HG03558 (cell line): Measurements from ENCODE around the gene HEATR1.
"Not testable (repeated sequence)": the region's sequence is repeated elsewhere in the genome, so short reads cannot be mapped to it uniquely, and the experiment has no call there.

Experiments used
- ATAC-seq: cut with Tn5 transposase; IDR thresholded peaks from one replicate; pipeline ENCODE4 v1.9.1; 2021; ENCODE audit warnings: moderate number of reproducible peaks; ENCODE audit not compliant: unreplicated experiment; ENCODE audit errors: extremely low read depth

HEATR1 gene

DNA sequence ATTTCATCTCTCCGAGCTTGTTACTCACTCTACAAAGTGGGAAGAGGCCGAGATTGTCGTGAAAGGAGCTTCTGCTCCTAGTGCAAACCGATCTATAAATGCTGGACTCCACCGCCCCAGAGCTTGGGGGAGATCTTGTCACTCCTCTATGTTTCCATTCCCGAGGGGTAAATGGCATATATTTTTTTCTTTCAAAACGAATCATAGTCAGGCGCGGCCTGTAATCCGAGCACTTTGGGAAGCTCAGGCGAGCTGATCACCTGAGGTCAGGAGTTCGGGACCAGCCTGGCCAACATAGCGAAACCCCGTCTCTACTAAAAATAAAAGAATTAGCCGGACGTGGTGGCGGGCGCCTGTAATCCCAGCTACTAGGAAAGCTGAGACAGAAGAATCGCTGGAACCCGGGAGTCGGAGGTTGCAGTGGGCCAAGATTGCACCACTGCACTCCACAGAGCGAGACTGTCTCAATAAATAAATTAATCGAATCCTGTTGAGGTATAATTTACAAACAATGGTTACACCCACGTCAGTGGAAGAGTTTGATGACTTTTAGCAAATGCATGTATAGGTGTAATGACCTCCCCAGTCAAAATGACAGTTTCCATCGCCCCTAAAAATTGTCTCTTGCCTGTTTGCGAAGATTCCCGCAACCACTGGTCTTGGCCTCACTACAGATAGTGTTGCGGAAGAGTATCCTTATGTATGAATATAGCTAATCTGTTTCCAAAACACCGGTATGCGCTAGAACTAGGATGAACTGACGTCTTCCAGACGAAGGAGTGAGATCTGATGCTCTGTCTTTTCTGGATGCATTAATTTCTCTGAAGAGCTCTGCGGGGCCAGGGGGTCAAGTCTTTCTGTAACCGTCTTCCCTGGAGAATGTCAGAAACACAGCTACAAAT is 840 bp upstream of the HEATR1 start:
- ATAC-seq, result no peak

DNA sequence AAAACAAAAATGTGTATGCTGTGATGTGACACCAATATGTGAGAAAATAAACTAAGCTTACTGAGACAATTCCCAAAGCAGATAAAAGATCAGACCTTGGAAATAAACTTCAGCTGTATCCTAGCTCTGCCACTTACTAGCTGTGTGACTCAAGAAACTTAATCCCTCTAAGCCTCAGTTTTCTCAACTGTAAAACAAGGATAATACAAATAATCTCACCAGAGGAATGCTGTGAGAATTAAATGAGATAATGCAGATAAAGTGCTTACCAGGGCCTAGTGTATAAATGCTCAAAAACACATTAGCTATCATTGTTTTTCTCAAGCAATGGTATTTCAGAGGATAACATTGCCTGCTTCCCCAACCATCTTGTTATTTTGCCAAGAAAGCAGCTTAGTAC is 2.1 kb downstream of the HEATR1 start:
- ATAC-seq, result no peak

DNA sequence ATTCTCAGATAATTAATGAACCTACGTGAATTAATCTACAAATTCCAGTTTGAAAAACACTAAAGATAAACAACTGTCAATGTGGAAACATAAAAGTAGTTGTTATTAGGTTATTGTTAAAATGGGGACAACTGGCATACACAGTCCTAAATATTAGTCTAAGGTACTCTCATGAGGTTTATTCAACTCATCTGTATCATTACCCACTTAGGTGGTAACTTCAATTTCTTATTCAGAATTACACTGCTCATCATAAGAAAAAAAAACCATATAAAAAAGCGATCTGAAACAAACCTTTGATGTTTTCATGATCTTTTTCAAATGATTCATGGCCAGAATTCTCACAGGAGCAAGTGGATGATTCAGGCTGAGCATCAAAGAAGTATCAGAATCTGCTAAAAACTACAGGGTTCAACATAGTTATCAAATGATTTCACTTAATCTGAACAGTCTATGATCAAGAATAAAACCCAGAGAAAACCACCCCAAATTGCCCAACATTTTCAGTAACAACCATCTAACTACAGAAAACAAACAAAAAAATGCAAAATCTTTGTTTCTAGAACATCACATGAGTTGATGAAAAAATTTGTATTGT is 13.7 kb downstream of the HEATR1 start:
- ATAC-seq, result no peak

DNA sequence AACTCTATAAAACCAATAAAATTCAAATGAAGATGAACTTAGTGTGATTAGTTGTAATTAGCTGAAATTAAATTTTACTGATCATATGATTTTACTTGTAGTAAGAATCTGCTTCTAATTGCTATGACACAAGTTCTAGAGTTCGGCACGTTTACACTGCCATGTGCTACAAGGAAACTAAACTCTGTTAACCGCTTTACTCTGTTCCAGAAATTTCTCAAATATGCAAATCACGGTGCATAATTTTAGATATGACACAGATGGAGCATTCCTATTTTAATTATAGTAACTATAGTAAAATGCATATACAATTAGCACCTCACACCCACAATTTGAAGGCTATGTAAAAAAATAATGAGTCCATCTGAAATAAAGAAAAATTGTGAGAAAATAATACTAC is 14.8 kb downstream of the HEATR1 start:
- ATAC-seq, result no peak

DNA sequence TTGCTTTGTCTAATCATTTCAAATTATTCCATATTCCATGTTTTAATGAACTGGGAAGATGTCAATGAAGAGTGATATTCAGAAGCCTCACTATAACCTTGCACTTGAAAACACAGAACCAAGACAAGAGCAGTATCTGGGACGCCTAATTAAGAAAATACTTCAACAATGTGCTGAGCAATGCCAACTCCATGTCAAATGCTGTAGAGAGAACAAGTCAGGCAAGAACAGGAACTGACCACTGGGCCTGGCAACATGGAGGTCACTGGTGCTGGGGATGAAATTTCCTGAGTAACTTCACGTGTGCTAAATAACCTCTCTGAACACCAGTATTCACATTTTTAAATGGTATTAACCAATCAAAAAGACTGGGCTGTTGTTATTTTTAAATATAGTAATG is 22.8 kb downstream of the HEATR1 start:
- ATAC-seq, result no peak

DNA sequence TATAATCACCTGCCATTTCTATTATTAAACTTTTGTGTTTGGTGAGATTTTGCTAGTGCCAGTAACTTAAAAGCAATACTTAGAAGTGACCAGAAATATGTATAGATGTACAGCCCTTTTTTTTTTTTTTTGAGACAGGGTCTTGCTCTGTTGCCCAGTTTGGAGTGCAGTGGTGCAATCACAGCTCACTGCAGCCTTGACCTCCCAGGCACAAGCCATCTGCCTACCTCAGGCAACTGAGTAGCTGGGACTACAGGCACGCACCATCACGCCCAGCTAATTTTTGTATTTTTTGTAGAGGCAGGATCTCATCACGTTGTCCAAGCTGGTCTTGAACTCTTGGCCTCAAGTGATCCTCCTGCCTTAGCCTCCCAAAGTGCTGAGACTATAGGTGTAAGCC is 23.9 kb downstream of the HEATR1 start:
- ATAC-seq, result not testable (repeated sequence)

DNA sequence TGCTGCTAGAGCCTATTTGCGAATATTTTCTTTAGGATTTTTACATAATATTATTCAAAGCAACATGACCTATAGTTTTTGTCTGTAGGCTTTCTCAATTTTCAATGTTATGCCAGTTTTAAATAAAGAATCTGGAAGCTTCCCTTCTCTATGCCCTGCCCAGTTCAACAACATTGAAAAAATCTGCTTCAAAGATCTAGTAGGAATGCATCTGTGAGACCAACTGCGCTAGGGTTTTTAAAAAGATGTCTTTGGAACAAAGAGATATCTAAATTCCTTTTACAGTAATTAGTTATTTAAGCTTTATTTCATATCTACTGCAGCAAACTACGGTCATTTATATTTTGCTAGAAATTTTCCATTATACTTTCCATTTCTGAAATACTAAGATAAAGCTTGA is 25.7 kb downstream of the HEATR1 start:
- ATAC-seq, result no peak

DNA sequence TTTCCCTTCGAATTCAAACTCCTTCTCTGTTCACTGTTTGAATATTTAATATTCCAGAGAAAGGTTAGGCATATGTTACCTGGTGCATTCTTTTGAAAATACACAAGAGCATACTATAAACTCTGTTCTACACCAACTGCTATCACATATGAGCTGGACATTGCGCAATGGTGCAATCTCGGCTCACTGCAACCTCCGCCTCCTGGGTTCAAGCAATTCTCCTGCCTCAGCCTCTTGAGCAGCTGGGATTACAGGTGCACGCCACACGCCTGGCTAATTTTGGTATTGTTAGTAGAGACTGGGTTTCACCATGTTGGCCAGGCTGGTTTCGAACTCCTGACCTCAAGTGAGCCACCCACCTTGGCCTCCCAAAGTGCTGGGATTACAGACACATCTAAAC is 27.3 kb downstream of the HEATR1 start:
- not testable (repeated sequence) for ATAC-seq

DNA sequence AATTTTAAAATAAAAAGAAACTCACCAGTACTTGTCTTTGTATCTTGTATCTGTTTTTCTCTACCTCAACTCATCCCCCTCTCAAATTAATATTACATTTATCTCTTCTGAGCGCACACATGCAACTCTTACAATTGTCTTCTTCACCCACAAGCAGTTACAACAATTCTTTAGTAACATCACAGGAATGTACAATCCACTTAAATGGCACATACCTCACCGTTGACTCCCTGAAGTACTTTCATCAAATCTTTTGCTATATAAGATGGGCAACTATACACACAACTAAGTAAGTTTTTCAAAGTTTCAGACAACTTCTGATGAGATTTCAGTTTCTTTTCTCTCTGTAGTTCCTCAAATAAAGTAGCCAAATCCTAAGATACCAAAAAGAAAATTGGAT is 28.3 kb downstream of the HEATR1 start:
- no peak for ATAC-seq

DNA sequence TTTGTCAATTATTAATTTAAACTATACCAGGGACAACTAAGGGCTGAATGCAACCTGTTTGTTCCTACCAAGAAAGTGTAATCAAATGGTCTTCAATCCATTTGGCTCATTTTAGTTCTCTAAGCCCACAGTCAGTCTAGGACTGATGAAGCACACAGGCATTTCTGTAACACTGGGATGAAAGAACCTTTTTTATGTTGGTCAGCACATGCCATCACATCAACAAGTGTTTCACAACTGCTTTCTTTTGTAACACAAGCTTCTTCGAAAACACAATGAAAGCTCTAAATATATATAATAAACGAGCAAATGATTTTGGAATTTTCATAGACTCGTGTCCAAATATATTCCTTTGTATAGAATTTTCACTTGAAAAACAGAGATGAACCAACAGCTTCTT is 28.8 kb downstream of the HEATR1 start:
- ATAC-seq, result no peak

DNA sequence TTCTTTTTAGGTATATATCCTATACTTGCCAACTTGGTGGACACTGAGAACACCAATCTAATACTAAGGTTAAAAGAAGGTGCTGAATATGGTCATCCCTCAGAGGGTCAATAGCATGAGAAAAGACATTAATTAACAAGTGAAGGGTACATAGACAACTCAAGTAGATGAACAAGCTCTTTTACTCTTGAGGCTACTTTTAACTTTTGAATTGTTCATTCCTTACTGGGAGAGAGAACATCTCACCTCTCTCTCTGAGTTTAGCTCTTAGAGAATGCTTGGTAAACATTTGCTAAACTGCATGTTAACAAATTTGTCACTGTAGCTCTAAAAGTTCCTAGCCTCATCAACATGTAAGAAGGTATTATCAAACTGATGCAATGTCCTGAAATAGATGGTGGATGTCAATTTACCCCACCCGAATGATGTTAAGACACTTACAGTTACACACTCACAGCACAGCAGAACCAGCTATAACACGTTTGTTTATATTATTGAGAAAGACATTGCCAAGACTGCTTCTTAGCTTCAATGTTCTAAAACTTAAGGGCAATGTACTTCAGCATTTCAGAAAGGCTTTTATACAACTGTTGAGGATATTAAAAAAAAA is 35.9 kb downstream of the HEATR1 start:
- no peak for ATAC-seq

DNA sequence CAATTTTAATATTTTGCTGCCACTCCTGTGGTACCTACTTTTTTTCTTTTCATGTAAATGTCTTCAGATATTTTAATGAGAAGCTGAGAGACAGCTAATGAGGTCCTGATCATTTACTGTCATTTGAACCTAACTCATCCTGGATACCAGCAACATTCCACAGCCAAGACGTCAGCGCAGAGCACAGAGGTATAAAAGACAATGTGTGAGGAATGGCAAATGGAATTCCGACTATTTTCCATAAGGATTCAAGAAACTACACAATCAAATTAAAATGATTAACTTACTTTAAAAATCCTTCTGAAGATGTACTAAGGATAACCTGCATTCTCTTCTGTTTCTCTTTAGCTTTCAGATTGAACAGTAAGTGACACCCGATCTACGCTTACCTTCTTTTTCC is 38.8 kb downstream of the HEATR1 start:
- no peak for ATAC-seq

DNA sequence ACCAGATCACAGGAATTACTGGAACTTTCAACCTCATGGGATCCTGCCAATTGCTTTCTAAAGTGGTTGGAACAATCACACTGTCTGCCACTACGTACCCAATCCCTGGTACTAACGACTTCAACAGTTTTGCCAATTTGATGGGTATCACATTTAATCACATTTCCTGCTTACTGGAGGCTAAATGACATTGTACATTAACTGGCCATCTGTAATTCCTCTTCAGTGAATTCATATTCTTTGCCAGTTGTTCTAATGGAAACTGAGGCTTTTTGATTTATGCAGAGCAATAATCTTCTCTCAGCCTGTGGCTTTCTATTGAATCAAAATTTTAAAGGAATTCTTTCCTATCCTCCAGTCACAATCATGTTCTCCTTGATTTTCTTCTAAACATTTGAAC is 42.3 kb downstream of the HEATR1 start:
- no peak for ATAC-seq

DNA sequence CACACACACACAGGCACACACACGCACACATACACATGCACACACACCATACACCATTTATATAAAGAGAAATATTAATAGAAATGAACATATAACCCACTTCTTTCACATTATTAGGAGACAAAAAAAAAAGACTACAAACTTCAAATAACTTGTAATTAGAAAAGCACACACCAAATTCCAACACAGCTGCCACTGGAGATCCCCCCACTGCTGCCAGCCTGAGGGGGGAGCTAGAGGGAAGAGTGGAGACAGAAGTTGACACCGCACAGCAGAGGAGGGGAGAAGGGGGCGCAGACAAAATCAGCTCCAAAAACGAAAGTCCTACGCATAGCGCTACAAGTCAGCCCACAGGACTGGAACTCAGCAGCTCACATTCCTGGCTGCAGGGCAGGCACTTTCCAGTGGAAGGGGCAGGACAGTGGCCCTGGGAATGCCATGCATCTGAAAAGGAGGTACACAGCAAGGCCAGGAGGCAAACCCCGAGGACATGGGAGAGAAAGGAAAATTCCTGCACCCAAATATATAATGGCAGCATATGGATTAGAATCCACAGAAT is 44.0 kb downstream of the HEATR1 start:
- ATAC-seq, result no peak

DNA sequence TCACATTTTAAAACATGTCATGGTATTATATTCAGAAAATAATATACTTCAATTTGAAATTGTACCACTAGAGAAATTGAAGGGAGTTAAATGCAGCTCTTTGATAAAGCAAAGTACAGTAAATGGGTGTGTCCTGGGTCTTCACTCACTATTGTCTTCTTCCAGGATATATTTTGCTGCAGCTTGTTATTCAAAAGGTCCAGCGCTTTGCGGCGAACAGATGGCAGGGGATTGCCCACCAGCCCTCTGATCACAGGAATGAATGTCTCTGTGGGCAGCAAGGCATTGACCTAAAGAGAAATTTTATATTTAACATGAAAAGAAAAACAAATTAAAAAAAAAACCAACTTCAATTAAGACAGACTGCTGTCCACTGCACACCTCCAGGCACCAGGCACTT is 45.5 kb downstream of the HEATR1 start:
- ATAC-seq, result no peak

DNA sequence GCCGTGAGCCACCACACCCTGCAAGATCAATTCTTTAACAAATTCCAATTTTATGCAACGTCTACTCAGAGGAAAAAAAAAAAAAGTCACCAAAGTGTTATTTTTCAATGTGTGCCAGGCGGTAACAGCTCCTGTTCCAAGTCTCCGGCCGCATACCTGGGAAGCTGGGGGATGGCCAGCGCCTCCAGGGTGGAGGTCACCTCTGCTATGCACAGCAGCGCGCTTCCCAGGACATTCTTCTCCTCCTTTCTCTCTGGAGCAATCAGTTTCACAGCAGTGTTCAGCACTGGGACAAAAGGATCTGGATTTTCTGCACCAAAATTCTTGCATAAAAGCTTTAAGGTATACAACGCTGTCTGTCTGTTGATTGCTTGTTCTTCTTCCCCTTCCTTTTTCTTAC is 46.2 kb downstream of the HEATR1 start:
- no peak for ATAC-seq

DNA sequence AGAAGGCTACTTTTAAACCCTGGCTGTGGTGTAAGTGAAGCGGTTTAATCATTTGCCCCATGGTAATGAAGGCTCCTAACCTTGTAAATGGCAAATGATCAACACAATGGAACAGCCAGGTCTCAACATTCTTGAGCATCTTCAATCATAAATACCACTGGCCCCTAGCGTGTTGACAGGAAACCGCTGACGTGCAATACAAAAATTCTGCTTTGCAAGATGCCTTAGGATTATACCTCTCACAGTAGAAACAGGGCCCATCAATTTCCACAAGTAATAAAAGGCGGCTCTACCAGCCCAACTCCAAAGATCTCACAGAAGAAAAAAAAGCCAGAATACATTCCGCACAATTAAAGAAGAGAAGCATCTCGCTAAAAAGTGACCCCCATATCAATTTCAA is 47.7 kb downstream of the HEATR1 start:
- ATAC-seq, result no peak

DNA sequence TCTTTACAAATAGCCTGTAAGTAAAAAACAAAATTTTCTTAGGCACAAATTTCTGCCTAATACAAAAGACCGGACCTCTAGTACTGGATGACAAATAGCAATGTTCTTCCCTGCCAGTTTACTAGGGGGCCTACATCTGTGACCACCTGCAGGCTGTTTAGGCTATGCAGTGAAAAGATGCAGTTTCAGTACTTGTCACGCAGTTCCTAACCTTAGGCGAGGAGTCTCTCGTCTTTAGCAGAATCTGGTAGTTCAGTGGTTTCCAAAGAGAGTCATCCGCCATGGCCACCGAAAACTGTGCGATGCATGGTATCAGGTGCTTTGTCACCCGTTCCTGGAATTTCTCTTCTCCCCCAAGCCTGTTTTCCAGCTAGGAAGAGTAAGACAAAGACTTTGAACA is 50.9 kb downstream of the HEATR1 start:
- ATAC-seq, result no peak

DNA sequence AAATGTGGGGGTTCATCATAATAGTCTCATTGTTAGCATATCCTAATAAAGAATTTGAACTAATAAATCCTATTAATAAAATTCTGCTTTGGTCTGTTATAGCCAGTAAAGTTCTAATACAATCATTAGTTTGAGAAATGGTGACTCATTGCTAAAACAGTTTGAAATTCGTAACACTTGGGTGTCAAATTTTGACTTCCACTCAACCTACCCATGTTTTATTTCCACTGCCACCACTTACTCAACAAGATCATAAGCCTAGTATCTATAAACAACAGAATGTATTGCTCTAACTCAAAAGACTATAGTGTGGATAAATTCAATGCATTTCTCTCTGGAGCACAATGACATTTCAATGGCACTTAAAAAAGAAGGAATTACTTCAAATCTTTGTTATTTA is 51.4 kb downstream of the HEATR1 start:
- ATAC-seq, result no peak

DNA sequence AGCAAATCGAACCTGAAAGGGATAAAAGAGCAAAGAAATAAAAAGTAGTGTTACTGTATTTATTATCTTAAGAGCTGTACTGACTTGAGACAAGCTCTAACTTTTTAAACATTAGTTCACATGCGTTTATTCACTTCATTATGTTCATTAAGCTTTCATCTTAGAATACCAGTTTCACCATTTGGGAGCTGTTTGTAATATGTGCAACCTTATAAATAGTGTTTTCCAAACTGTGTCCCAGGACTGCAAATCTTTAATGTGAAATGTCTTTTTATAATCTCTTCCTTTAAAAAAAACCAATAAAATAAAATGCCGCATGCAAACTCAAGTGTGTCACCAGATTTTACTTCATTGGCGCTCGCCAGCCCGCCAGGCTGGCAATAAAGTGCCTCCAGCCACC is 52.2 kb downstream of the HEATR1 start:
- ATAC-seq, result no peak
